GM12878 (cell line): ENCODE data around the gene SELENOS. TPM values are rescaled to one million over a fixed set of nuclear protein-coding genes. Genes with fewer than 3 reads are reported as not detected.

Experiments
- ATAC-seq: fragments of 200-7000 bp; cut with Tn5 transposase; 3 replicates; pipeline ENCODE4 v1.9.1; 2020; ENCODE audit warnings: mild to moderate bottlenecking, moderate library complexity
- BruUV-seq: library from RNA; stranded (reverse); fragments of 400-500 nt; replicated peaks from 2 replicates; lab custom pipeline; 2021; lab: Mats Ljungman, UMichigan
- CTCF ChIA-PET: fragments of 300-600 bp; sonication (Branson Sonifier 250); formaldehyde crosslinking; extraction: SDS; loops from one replicate; lab custom pipeline; 2021; ENCODE audit warnings: inconsistent platforms; lab: Yijun Ruan, JAX
- POLR2A ChIA-PET: fragments of 350-600 bp; formaldehyde crosslinking; extraction: SDS; loops from one replicate; lab custom pipeline; 2021; ENCODE audit warnings: inconsistent platforms; lab: Charles Lee
- RAD21 ChIA-PET: fragments of 300-600 bp; sonication (Branson Sonifier 250); formaldehyde crosslinking; loops from one replicate; lab custom pipeline; 2023; ENCODE audit warnings: antibody characterized with exemption; ENCODE audit not compliant: unreplicated experiment; lab: Charles Lee
- SMC1A ChIA-PET: fragments of 300-600 bp; sonication (Branson Sonifier 250); formaldehyde crosslinking; loops from one replicate; lab custom pipeline; 2023; ENCODE audit not compliant: unreplicated experiment, uncharacterized antibody; lab: Charles Lee
- DNase-seq: peaks from one replicate; pipeline ENCODE4 v3.0.0-alpha.2; 2011; ENCODE audit warnings: low read depth, low spot score
- FAIRE-seq: peaks from 3 replicates; lab custom pipeline; 2011; peaks lifted over from hg19 to GRCh38; lab: Jason Lieb, UNC
- H2AFZ ChIP-seq: 2 replicates; pipeline ENCODE4 v1.6.0; 2011; ENCODE audit warnings: low read depth, low read length, control low read depth; ENCODE audit not compliant: control insufficient read depth
- H3K27ac ChIP-seq: 2 replicates; pipeline ENCODE4 v1.5.1; 2011; ENCODE audit warnings: control low read depth; ENCODE audit not compliant: control insufficient read depth, insufficient read depth
- H3K27me3 ChIP-seq, 2 experiments: replicated peaks in 1 of 2; 2 replicates each; pipeline versions ENCODE4 v1.6.0 to v1.6.1; 2011; ENCODE audit warnings: low read length in 1 of 2; ENCODE audit not compliant: control insufficient read depth in 2 of 2, insufficient read depth in 2 of 2
- H3K36me3 ChIP-seq, 2 experiments: 2 replicates each; pipeline ENCODE4 v1.5.1; 2011; ENCODE audit warnings: low read length in 1 of 2; ENCODE audit not compliant: control insufficient read depth in 2 of 2, insufficient read depth in 2 of 2
- H3K4me1 ChIP-seq: 2 replicates; pipeline ENCODE4 v1.6.1; 2011; ENCODE audit warnings: mild to moderate bottlenecking, low read length, moderate library complexity, mixed read lengths; ENCODE audit not compliant: control insufficient read depth, insufficient read depth
- H3K4me2 ChIP-seq: 2 replicates; pipeline ENCODE4 v1.6.0; 2011; ENCODE audit warnings: control low read depth; ENCODE audit not compliant: control insufficient read depth, insufficient read depth
- H3K4me3 ChIP-seq: fragments of 200-600 bp; sonication (generic); 2 replicates; pipeline ENCODE4 v1.5.1; 2016
- H3K79me2 ChIP-seq: 2 replicates; pipeline ENCODE4 v1.6.0; 2011; ENCODE audit warnings: low read length; ENCODE audit not compliant: control insufficient read depth, insufficient read depth
- H3K9ac ChIP-seq: 2 replicates; pipeline ENCODE4 v1.8.0; 2011; ENCODE audit warnings: low read length, control low read depth, mixed read lengths; ENCODE audit not compliant: control insufficient read depth, insufficient read depth
- H3K9me3 ChIP-seq: replicated peaks from 3 replicates; pipeline ENCODE4 v1.5.1; 2011; ENCODE audit warnings: mild to moderate bottlenecking, low read length; ENCODE audit not compliant: control insufficient read depth, insufficient read depth
- H4K20me1 ChIP-seq: 2 replicates; pipeline ENCODE4 v1.6.0; 2011; ENCODE audit not compliant: control insufficient read depth, insufficient read depth
- BCL11A ChIP-seq: IDR thresholded peaks from 2 replicates; pipeline ENCODE4 v1.6.1; 2011; ENCODE audit warnings: low read depth, low read length
- CREM ChIP-seq: IDR thresholded peaks from 2 replicates; pipeline ENCODE4 v1.6.1; 2014; ENCODE audit warnings: antibody characterized with exemption, low read depth
- IKZF1 ChIP-seq: fragments of 450-650 bp; conservative IDR thresholded peaks from 2 replicates; pipeline ENCODE4 v1.6.1; 2017; ENCODE audit warnings: antibody characterized with exemption, mild to moderate bottlenecking
- NR2F1 ChIP-seq: fragments of 450-650 bp; conservative IDR thresholded peaks from 2 replicates; pipeline ENCODE4 v1.6.1; 2017; ENCODE audit warnings: mild to moderate bottlenecking
- POLR2A ChIP-seq: IDR thresholded peaks from 2 replicates; pipeline ENCODE4 v1.6.1; 2011; ENCODE audit warnings: low read depth, mild to moderate bottlenecking, low read length
- RCOR1 ChIP-seq: conservative IDR thresholded peaks from 2 replicates; pipeline ENCODE4 v1.6.1; 2012; ENCODE audit warnings: low read depth, low read length, improper control_type of control experiment
- RUNX3 ChIP-seq: IDR thresholded peaks from 2 replicates; pipeline ENCODE4 v1.6.1; 2012; ENCODE audit warnings: low read length, inconsistent platforms
- SIN3A ChIP-seq: IDR thresholded peaks from 2 replicates; pipeline ENCODE4 v1.6.1; 2012; ENCODE audit warnings: low read depth, low read length, improper control_type of control experiment
- SKIL ChIP-seq: fragments of 450-650 bp; IDR thresholded peaks from 2 replicates; pipeline ENCODE4 v1.6.1; 2017; ENCODE audit warnings: mild to moderate bottlenecking, low read depth, inconsistent platforms; ENCODE audit not compliant: poor library complexity, severe bottlenecking
- SMAD1 ChIP-seq: fragments of 450-650 bp; IDR thresholded peaks from 2 replicates; pipeline ENCODE4 v1.6.1; 2018; ENCODE audit warnings: mild to moderate bottlenecking, low read depth; ENCODE audit not compliant: partially characterized antibody
- SMARCA5 ChIP-seq: fragments of 450-650 bp; IDR thresholded peaks from 2 replicates; pipeline ENCODE4 v1.6.1; 2017; ENCODE audit warnings: mild to moderate bottlenecking
- TCF12 ChIP-seq: IDR thresholded peaks from 2 replicates; pipeline ENCODE4 v1.6.1; 2011; ENCODE audit warnings: low read depth, mild to moderate bottlenecking, low read length
- TCF3 ChIP-seq: IDR thresholded peaks from 2 replicates; pipeline ENCODE4 v1.6.1; 2012; ENCODE audit warnings: low read depth, mild to moderate bottlenecking, low read length, borderline replicate concordance; ENCODE audit not compliant: insufficient read depth
- WGBS: methylation state at CpG from one replicate; pipeline ENCODE4 v1.1.6; 2016; ENCODE audit warnings: low lambda C conversion rate; ENCODE audit not compliant: insufficient replicate concordance, insufficient coverage; ENCODE audit errors: missing lambda C conversion rate; 5-methylcytosine and 5-hydroxymethylcytosine counted together
- in situ Hi-C: fragments of 300-500 bp; cut with MboI; formaldehyde crosslinking; loops from 9 replicates; pipeline ENCODE4 v1.14.3; 2018; ENCODE audit warnings: mixed read lengths
- intact Hi-C: fragments of 100-400 bp; cut with micrococcal nuclease; formaldehyde crosslinking; loops from one replicate; pipeline ENCODE4 v1.14.2; 2022; ENCODE audit not compliant: unreplicated experiment
- polyA plus RNA-seq, 11 experiments: library from polyadenylated mRNA; depleted of rRNA in 4 of 11; unstranded in 6 of 11; stranded (reverse) in 5 of 11; fragments of >200 nt; fragmentation: Nextera tagmentation in 4 of 11; fragmentation: Illumina TruSeq in 1 of 11; extraction: Ambion mirVana in 4 of 11; extraction: Trizol in 1 of 11; gene quantifications; 1 replicate in 1 of 11; 2 replicates in 10 of 11; pipeline versions ENCODE4 v1.2.1 to v1.2.3, GENCODE V29; 2011 to 2016; ENCODE audit warnings: inconsistent platforms in 2 of 11, missing spikeins in 2 of 11, low read depth in 1 of 11
- total RNA-seq, 4 experiments: library from RNA; depleted of rRNA in 3 of 4; stranded (reverse); fragments of >200 nt in 3 of 4; fragmentation: Illumina TruSeq in 1 of 4; extraction: Trizol in 1 of 4; gene quantifications; 2 replicates each; pipeline versions ENCODE4 v1.2.1 to v1.2.3, GENCODE V29; 2013 to 2021

Gene SELENOS
- total and polyA plus RNA-seq, 10 of the 15 experiments (the other 5 are each of a cell fraction or from before 2014, with no cell fraction given), result 25.8 to 90.1 (median 37.3) TPM

- 77% methylated on average over 11 of the region's 12 CpGs for WGBS
- Histone ChIP-seq H3K9ac (no peak overlapping the region), H3K27me3 (no peaks in the 10 kb centered on the region), H3K36me3 (peaks cover 18 to 24% of the 10 kb centered on the region in 2 experiments), H3K4me3 (peak overlapping the region; percentile 22; the same call in 1 of the 2 replicates), H3K4me1 (peaks cover 10% of the 10 kb centered on the region), H2AFZ (no peak overlapping the region), H4K20me1 (no peaks in the 10 kb centered on the region), H3K27ac (no peak overlapping the region), H3K4me2 (peak overlapping the region; percentile 86; the same call in 1 of the 2 replicates), H3K79me2 (peaks cover 22% of the 10 kb centered on the region), H3K9me3 (no peaks in the 10 kb centered on the region)
- BruUV-seq, result no TSS peak
- TF ChIP-seq POLR2A (peak; percentile 47; the same call in 1 of the 2 replicates), RCOR1 (no peak)
- intact Hi-C loops (loop anchor here (1.0 to 5.0 kb wide), 2 partner anchors 16 to 374 kb away; partner anchors contain the start of gene TM2D3), in situ Hi-C loops (no loop called here)
- ChIA-PET POLR2A (interaction anchor here (1.1 kb wide), 1 partner anchor 11 kb away, joined by 11 read pairs; no protein-coding TSS in a partner anchor), RAD21 (no interaction called here), SMC1A (interaction anchor here (1.3 to 1.4 kb wide), 2 partner anchors 11 to 16 kb away, joined by 7 to 9 read pairs; partner anchors contain the start of gene SNRPA1), CTCF (interaction anchor here (1.1 to 3.3 kb wide), 4 partner anchors 11 to 22 kb away, joined by 4 to 33 read pairs (median 4); no protein-coding TSS in a partner anchor)
- FAIRE-seq (no peak), DNase-seq (no peak), ATAC-seq (no peak)
These were observed 769 bp upstream of the SELENOS start for GRCh38 chr15:101277943-101278564.

- peak overlapping the region; percentile 71 for H3K27ac ChIP-seq
- DNase-seq, result no peak
- in situ Hi-C loops, result no loop called here
- H2AFZ ChIP-seq, result peak overlapping the region; percentile 2; the same call in 1 of the 2 replicates
- WGBS, result under 1% methylated on average over 14 of the region's 14 CpGs
- peaks cover 16 to 28% of the 10 kb centered on the region in 2 experiments for H3K36me3 ChIP-seq
- ChIA-PET SMC1A (interaction anchor here (0.8 to 4.8 kb wide), 7 partner anchors 9 to 24 kb away, joined by 3 to 41 read pairs (median 7); partner anchors contain the start of gene SNRPA1), RAD21 (interaction anchor here (0.8 to 4.2 kb wide), 9 partner anchors 9 to 446 kb away, joined by 3 to 28 read pairs (median 4); partner anchors contain the start of genes CHSY1 and SNRPA1), POLR2A (interaction anchor here (0.7 to 2.7 kb wide), 6 partner anchors 12 to 373 kb away, joined by 3 to 21 read pairs (median 7); partner anchors contain the start of gene SNRPA1), CTCF (interaction anchor here (1.0 to 5.0 kb wide), 8 partner anchors 12 to 268 kb away, joined by 3 to 52 read pairs (median 4); partner anchors contain the start of gene SNRPA1)
- H3K9ac ChIP-seq, result peak overlapping the region; percentile 78
- intact Hi-C loops, result loop anchor here (1.0 to 5.0 kb wide), 2 partner anchors 18 to 376 kb away; partner anchors contain the start of gene TM2D3
- peaks cover 10% of the 10 kb centered on the region for H3K4me1 ChIP-seq
- no peaks in the 10 kb centered on the region for H3K27me3 ChIP-seq
- ATAC-seq, result peak; percentile 81
- H3K9me3 ChIP-seq, result no peaks in the 10 kb centered on the region
- H3K4me3 ChIP-seq, result peak overlapping the region; percentile 98
- peak overlapping the region; percentile 46 for H3K4me2 ChIP-seq
- H4K20me1 ChIP-seq, result no peaks in the 10 kb centered on the region
- BruUV-seq, result no TSS peak
- H3K79me2 ChIP-seq, result peaks cover 22% of the 10 kb centered on the region
- peak; percentile 47 for FAIRE-seq
- TF ChIP-seq IKZF1 (0 out of 2 replicates have a peak, but pooled peaks have one; percentile 5), SMARCA5 (peak; percentile 80), SIN3A (peak; percentile 46; the same call in 1 of the 2 replicates), SMAD1 (no peak), CREM (peak; percentile 47; the same call in 1 of the 2 replicates), TCF12 (peak; percentile 67; the same call in 1 of the 2 replicates), BCL11A (0 out of 2 replicates have a peak, but pooled peaks have one; percentile 32), NR2F1 (0 out of 2 replicates have a peak, but pooled peaks have one; percentile 12), RUNX3 (0 out of 2 replicates have a peak, but pooled peaks have one; percentile 29), SKIL (peak; percentile 31), TCF3 (0 out of 2 replicates have a peak, but pooled peaks have one; percentile 22)
These were observed 716 bp downstream of the SELENOS start for GRCh38 chr15:101276501-101277037.
